Inflammatory macrophage treated with lipopolysaccharide for 1 hour (primary cell): ENCODE results near the gene TIMP3.
"Not testable (repeated sequence)": the region's sequence is repeated elsewhere in the genome, so short reads cannot be mapped to it uniquely, and the experiment has no call there.

Experiments used
- DNase-seq, 2 donors: peaks; one replicate each; pipeline ENCODE4 v3.0.0-alpha.2; 2020 to 2022

TIMP3 gene

DNA sequence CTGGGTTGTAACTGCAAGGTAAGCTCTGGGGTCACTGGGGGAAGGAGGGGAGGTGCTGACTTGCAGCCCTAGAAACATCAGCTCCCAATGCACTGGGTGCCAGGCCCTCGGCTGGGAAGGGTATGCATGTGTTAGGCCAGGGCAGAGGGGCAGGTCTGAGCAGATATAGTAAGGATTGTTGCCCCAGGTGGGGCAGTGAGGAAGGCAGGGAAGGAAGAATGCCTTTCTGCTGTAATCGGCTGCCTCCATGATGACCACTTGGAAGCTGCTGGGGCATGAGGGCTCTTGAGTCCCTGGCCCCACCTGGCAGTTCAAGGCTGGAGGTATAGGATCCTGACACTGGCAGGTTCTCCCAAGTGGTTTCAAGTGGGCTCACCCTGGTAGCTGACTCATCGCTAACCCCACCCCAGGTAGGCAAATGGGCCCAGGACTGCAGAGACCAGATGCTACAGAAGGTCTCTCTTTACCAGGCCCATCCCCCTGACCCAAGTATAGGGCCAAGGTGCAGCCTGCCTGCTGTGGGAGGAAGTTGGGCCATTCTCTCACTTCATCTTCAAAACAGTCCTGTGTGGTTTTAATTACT is 56.7 kb downstream of the TIMP3 start:
- no peak for DNase-seq

DNA sequence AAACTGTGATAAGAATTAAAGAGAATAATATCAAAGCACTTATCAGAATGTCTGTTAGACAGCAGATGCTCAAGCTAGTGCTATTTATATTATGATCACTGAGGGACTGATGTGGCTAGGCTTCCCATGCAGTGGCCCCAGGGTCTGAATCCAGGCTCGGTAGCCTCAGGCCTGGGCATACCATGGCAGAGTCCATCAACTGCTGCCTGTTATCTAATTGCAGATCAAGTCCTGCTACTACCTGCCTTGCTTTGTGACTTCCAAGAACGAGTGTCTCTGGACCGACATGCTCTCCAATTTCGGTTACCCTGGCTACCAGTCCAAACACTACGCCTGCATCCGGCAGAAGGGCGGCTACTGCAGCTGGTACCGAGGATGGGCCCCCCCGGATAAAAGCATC is 57.5 kb downstream of the TIMP3 start:
- DNase-seq: no peak

DNA sequence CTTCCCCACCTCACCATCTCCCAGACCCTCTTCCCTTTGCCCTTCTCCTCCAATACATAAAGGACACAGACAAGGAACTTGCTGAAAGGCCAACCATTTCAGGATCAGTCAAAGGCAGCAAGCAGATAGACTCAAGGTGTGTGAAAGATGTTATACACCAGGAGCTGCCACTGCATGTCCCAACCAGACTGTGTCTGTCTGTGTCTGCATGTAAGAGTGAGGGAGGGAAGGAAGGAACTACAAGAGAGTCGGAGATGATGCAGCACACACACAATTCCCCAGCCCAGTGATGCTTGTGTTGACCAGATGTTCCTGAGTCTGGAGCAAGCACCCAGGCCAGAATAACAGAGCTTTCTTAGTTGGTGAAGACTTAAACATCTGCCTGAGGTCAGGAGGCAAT is 58.2 kb downstream of the TIMP3 start:
- DNase-seq: no peak

- DNase-seq: no peak
These were observed 59.8 kb downstream of the TIMP3 start for GRCh38 chr22:32861330-32861729.

DNA sequence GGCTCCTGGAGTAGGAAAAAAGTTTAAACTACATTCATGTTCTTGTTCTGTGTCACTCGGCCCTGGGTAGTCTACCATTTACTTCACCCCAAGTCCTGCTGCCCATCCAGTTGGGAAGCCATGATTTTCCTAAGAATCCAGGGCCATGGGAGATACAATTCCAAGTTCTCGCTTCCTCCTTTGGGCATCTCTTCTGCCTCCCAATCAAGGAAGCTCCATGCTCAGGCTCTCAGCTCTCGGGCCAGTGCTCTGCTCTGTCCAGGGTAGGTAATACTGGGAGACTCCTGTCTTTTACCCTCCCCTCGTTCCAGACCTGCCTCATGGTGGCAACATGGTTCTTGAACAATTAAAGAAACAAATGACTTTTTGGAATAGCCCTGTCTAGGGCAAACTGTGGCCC is 60.6 kb downstream of the TIMP3 start:
- DNase-seq: no peak

- no peak for DNase-seq
These were observed 61.6 kb downstream of the TIMP3 start for GRCh38 chr22:32862936-32863661.

GRCh38 chr22:32864041-32864440 is 62.5 kb downstream of the TIMP3 start:
- DNase-seq: no peak

- no peak for DNase-seq
These were observed 63.1 kb downstream of the TIMP3 start for GRCh38 chr22:32864596-32864995.

DNA sequence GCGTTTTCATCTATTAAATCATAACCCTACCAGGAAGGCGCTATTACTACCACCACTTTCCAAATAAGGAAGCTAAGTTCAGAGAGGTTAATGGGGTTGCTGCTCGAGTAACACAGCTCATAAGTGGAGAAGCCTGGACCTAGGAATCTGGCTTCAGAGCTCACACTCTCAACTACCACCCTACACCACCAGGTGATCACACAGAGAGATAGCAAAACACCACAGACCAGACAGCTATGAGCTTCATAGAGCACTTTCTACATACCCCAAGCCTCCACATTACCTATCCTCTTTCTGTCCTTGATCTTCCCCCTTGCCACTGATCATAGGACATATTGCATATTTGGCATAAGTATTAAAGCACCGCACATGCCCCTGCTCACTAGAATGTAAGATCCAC is 65.4 kb downstream of the TIMP3 start:
- no peak for DNase-seq

DNA sequence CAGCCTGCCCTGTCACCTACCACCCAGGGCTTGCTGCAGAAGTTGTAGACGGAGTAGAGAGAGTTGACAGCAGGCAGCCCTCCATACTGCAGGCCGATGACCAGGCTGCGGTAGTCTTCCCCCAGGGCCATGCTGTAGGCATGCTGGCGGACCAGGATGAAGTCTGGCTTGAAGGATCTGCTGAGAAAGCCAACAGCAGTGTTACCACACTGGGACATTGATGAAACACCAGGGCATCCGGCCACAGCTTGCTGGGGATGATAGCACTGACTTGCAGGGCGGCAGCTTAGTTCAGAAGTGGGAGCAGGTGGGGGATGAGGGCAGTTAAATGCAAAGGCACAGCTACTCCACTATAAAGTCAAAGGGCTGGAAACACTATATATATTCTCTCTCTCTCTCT is 67.4 kb downstream of the TIMP3 start:
- DNase-seq: no peak

DNA sequence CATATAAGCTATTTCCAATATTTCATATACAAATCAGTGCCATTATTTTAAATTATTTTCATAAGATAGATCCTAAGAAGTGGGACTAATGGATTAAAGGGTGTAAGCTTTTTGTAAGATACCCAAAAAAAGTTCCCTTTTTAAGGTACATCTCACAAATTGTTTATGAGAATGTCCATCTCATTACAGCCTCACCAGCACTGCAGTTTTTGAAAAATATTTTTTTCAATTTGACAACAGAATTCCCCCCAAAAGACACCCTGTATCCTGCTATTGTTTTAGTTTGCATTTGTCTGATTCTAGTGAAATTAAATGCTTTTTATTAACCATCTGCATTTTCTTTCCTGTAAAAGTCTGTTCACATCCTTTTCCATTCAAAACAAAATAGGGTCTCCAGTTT is 69.0 kb downstream of the TIMP3 start:
- DNase-seq: no peak

DNA sequence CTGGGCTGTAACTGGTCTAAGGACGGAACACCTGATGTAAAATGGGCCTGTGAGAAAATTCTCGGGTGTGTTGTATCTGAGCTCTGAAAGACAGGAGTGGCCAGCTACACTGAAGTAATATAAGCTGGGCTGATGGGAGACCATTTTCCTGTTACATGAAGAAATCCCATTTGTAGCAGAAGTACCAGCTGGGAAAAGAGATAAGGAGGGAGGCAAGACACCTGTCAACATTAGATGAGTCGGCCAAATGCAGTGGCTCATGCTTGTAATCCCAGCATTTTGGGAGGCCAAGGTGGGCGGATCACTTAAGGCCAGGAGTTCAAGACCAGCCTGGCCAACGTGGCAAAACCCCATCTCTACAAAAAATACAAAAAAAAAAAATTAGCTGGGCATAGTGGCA is 72.1 kb downstream of the TIMP3 start:
- not testable (repeated sequence) for DNase-seq

GRCh38 chr22:32874385-32874784 is 72.9 kb downstream of the TIMP3 start:
- DNase-seq: no peak

DNA sequence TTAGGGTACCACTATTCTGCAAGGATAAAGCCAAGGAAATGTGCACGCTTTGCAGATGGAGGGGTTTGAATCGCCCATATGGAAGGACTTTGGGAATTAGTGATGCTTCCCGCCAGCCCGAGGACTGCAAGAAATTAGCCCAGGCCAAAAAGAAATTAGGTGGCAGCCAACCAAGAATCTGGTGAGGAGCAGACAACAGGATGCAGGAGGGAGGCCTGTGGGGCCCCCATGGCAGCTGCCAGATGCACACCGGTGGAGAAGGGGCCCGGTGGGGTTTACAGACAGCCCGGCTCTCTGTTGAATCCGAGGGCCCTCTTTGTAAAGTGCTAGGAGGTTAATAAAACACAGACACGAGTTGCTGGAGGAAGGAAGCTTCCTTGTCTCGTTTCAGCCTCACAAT is 73.5 kb downstream of the TIMP3 start:
- no peak for DNase-seq

DNA sequence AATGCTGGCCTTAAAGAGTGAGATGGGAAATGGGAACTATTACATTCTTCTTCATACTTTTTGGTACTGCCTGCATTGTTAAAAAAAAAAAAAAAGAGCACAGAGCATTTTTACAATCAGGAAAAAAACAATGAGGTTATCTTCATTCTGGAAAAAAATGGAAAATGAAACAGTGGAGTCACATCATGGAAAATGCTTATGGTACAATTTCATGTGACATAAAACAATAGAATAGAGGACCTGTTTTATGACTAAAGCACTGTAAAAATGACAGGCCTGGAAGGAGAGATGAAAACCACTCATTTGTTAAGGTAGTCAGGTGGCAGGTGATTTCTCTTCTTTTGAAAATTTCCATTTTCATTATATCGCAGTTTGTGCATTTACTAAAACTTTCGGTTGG is 75.0 kb downstream of the TIMP3 start:
- no peak for DNase-seq

- DNase-seq: no peak
These were observed 75.7 kb downstream of the TIMP3 start for GRCh38 chr22:32877196-32877595.

DNA sequence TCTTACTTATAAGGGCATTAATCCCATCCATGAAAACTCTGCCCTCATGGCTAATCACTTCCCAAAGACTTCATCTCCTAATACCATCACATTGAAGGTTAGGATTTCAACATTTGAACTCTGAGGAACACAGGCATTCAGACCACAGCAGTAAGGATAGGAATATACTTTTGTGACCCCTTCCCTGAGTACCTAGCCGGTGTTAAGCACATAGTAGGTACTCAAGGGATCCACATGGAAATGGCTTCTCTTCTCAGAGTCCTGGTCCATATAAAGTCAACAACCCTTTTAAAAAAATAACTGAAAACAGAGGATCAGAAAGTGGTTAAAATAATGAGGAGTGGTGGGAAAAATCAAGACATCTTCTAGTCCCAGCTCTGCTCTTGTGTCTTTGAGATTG is 78.0 kb downstream of the TIMP3 start:
- no peak for DNase-seq

GRCh38 chr22:32880061-32880460 is 78.6 kb downstream of the TIMP3 start:
- no peak for DNase-seq

GRCh38 chr22:32880505-32880892 is 79.0 kb downstream of the TIMP3 start:
- no peak for DNase-seq

GRCh38 chr22:32880893-32881596 is 79.5 kb downstream of the TIMP3 start:
- no peak for DNase-seq

- DNase-seq: no peak
These were observed 80.9 kb downstream of the TIMP3 start for GRCh38 chr22:32882360-32882755.

GRCh38 chr22:32882774-32883530 is 81.4 kb downstream of the TIMP3 start:
- DNase-seq: no peak

DNA sequence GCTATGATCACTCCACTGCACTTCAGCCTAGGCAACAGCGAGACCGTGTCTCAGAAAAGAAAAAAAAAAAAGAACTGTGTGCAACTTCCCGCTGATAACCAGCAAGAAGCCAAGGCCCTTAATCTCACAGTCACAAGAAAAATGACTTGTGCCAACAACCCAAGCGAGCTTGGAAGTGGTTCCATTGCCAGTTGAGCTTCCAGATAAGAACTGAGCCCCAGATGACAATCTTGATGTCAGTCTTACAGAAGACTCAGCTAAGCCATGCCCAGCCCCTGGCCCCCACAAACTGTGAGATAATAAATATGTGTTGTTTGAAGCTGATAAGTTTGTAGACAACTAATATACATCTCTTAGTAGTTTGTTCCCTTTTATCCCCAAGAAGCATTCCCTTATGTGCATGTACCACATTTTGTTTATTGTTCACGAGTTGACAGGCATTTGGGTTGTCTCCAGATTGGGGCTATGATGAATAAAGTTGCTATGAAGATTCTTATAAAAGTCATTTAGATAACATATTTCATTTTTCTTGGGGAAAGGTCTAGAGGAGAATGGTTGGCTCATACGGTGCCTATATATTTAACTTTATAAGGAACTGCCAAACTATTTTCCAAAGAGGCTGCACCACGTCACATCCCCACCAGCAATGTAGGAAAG is 85.9 kb downstream of the TIMP3 start:
- no peak for DNase-seq
